Caco-2 (cell line): ENCODE data around the gene SLC25A24. TPM values are rescaled to one million over a fixed set of nuclear protein-coding genes. Genes with fewer than 3 reads are reported as not detected.

Source experiments
- BruUV-seq: library from RNA; stranded (reverse); fragments of 400-500 nt; replicated peaks from 2 replicates; lab custom pipeline; 2021; lab: Mats Ljungman, UMichigan
- CTCF ChIA-PET: fragments of 300-600 bp; sonication (Branson Sonifier 250); formaldehyde crosslinking; loops from one replicate; lab custom pipeline; 2022; ENCODE audit warnings: antibody characterized with exemption; lab: Charles Lee
- POLR2A ChIA-PET: fragments of 300-600 bp; sonication (Branson Sonifier 250); formaldehyde crosslinking; loops from one replicate; lab custom pipeline; 2022; ENCODE audit warnings: antibody characterized with exemption; lab: Charles Lee
- DNase-seq, 2 experiments: peaks; one replicate each; pipeline versions ENCODE4 v3.0.0 to v3.0.0-alpha.2; 2020 to 2022
- H3K27me3 ChIP-seq: replicated peaks from 2 replicates; pipeline ENCODE4 v1.6.0; 2011; ENCODE audit warnings: low read length; ENCODE audit not compliant: control insufficient read depth, insufficient read depth
- H3K36me3 ChIP-seq: 2 replicates; pipeline ENCODE4 v1.5.1; 2011; ENCODE audit warnings: low read length; ENCODE audit not compliant: control insufficient read depth, insufficient read depth
- H3K4me1 ChIP-seq: fragments of 250-450 bp; sonication (Bioruptor Pico); 2 replicates; pipeline ENCODE4 v1.5.1; 2020; ENCODE audit warnings: mild to moderate bottlenecking
- H3K4me3 ChIP-seq: 2 replicates; pipeline ENCODE4 v1.5.1; 2011; ENCODE audit warnings: low read depth, mild to moderate bottlenecking, control low read depth, low read length
- H3K9me3 ChIP-seq: fragments of 250-450 bp; sonication (Bioruptor Pico); 2 replicates; pipeline ENCODE4 v1.5.1; 2020; ENCODE audit warnings: mild to moderate bottlenecking, moderate library complexity
- H3K27ac Mint-ChIP-seq: one replicate; pipeline ENCODE4 v1.8.0; 2022; ENCODE audit warnings: mixed read lengths; ENCODE audit not compliant: unreplicated experiment
- H3K27me3 Mint-ChIP-seq: one replicate; pipeline ENCODE4 v1.8.0; 2022; ENCODE audit warnings: mixed read lengths; ENCODE audit not compliant: insufficient read depth, unreplicated experiment
- H3K36me3 Mint-ChIP-seq: one replicate; pipeline ENCODE4 v1.8.0; 2022; ENCODE audit warnings: mild to moderate bottlenecking, mixed read lengths; ENCODE audit not compliant: insufficient read depth, unreplicated experiment
- H3K4me1 Mint-ChIP-seq: one replicate; pipeline ENCODE4 v1.8.0; 2022; ENCODE audit warnings: low read depth, mixed read lengths; ENCODE audit not compliant: unreplicated experiment
- H3K4me3 Mint-ChIP-seq: one replicate; pipeline ENCODE4 v1.8.0; 2022; ENCODE audit warnings: mild to moderate bottlenecking, moderate library complexity, mixed read lengths; ENCODE audit not compliant: unreplicated experiment
- H3K9me3 Mint-ChIP-seq: one replicate; pipeline ENCODE4 v1.8.0; 2022; ENCODE audit warnings: mixed read lengths; ENCODE audit not compliant: unreplicated experiment
- intact Hi-C: fragments of 100-400 bp; cut with micrococcal nuclease; formaldehyde crosslinking; loops from one replicate; pipeline ENCODE4 v1.10.0; 2022; ENCODE audit not compliant: unreplicated experiment
- total RNA-seq: library from RNA; stranded (reverse); gene quantifications from 2 replicates; pipeline ENCODE4 v1.2.3, GENCODE V29; 2022
- TF ChIP-seq, protein P1 (sequence below), 2 experiments: fragments of 200-600 bp in 1 of 2; IDR thresholded peaks; 1 replicate in 1 of 2; 2 replicates in 1 of 2; pipeline versions ENCODE4 v1.5.1 to v1.8.0; 2011 to 2022; ENCODE audit warnings: antibody characterized with exemption in 1 of 2, control low read depth in 1 of 2, inconsistent platforms in 1 of 2, low read depth in 1 of 2, low read length in 1 of 2, mild to moderate bottlenecking in 1 of 2, moderate library complexity in 1 of 2; ENCODE audit not compliant: insufficient read depth in 1 of 2, severe bottlenecking in 1 of 2, unreplicated experiment in 1 of 2

The SLC25A24 gene
- total RNA-seq, 1 experiment from 2014 or later, result 26.4 TPM

DNA sequence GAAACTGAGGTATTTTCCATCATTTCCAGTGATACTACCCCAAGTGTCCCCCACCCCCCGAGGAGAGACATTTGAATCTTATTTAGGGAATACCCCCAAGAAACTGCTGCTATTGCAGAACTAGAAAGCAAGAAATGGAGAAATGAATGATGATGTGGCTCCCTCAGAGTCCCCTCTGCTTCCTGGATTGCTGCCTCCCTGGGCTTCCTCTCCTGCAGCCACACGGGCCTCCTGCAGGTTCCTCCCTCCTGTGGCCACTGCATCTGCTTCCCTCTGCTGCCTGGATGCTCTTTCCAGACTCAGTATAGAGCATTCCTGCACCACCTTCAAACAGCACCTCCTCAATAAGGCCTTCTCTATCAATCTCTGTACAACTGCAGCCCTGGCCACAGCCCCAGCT is 69.3 kb downstream of the SLC25A24 start:
- TF ChIP-seq, protein P1, sequence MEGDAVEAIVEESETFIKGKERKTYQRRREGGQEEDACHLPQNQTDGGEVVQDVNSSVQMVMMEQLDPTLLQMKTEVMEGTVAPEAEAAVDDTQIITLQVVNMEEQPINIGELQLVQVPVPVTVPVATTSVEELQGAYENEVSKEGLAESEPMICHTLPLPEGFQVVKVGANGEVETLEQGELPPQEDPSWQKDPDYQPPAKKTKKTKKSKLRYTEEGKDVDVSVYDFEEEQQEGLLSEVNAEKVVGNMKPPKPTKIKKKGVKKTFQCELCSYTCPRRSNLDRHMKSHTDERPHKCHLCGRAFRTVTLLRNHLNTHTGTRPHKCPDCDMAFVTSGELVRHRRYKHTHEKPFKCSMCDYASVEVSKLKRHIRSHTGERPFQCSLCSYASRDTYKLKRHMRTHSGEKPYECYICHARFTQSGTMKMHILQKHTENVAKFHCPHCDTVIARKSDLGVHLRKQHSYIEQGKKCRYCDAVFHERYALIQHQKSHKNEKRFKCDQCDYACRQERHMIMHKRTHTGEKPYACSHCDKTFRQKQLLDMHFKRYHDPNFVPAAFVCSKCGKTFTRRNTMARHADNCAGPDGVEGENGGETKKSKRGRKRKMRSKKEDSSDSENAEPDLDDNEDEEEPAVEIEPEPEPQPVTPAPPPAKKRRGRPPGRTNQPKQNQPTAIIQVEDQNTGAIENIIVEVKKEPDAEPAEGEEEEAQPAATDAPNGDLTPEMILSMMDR (IDR thresholded peaks at IDR 0.05; ENCODE audit: insufficient read depth in 1 of 2, low read depth in 1 of 2, low read length in 1 of 2, severe bottlenecking in 1 of 2, unreplicated experiment in 1 of 2), result no peak
- Histone ChIP-seq H3K9me3 (no peaks in the 10 kb centered on the region), H3K4me3 (no peak overlapping the region), H3K27me3 (no peaks in the 10 kb centered on the region), H3K4me1 (no peaks in the 10 kb centered on the region), H3K36me3 (no peaks in the 10 kb centered on the region)
- no peaks in the 10 kb centered on the region for H3K9me3 Mint-ChIP-seq
- no peak overlapping the region for H3K27ac Mint-ChIP-seq
- POLR2A ChIA-PET, result no interaction called here
- no peak overlapping the region for H3K4me3 Mint-ChIP-seq
- no peaks in the 10 kb centered on the region for H3K4me1 Mint-ChIP-seq
- no peak for DNase-seq
- CTCF ChIA-PET, result no interaction called here
- BruUV-seq, result no TSS peak
- no peaks in the 10 kb centered on the region for H3K27me3 Mint-ChIP-seq
- H3K36me3 Mint-ChIP-seq, result no peaks in the 10 kb centered on the region
- intact Hi-C loops, result no loop called here

DNA sequence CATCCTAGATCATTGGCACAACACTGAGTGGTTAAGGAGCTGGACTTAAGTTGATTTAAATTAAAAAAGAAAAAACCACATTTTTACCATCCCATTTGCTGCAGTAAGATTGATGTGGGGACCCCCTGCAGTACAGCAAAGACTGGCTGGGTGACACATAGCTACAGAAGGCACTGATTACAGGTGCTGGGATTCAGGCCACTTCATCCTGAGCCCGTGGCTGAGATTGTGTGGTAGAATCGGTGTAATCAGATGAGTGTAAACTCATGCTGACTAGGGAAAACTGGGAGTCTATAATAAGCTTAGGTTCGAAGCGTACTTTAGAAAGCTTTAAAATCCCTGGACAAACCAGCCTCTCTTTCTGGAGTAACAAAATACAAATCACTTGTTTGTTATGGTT is 70.1 kb downstream of the SLC25A24 start:
- intact Hi-C loops, result loop anchor here (5.0 kb wide), 1 partner anchor 233 kb away; no protein-coding TSS in a partner anchor
- no peaks in the 10 kb centered on the region for H3K4me1 Mint-ChIP-seq
- no peaks in the 10 kb centered on the region for H3K9me3 ChIP-seq
- no peak overlapping the region for H3K4me3 Mint-ChIP-seq
- H3K27me3 ChIP-seq, result no peaks in the 10 kb centered on the region
- H3K27ac Mint-ChIP-seq, result no peak overlapping the region
- DNase-seq, result no peak
- H3K4me3 ChIP-seq, result no peak overlapping the region
- no peaks in the 10 kb centered on the region for H3K4me1 ChIP-seq
- no TSS peak for BruUV-seq
- H3K36me3 ChIP-seq, result no peaks in the 10 kb centered on the region
- no peaks in the 10 kb centered on the region for H3K27me3 Mint-ChIP-seq
- H3K36me3 Mint-ChIP-seq, result no peaks in the 10 kb centered on the region
- no peaks in the 10 kb centered on the region for H3K9me3 Mint-ChIP-seq
- TF ChIP-seq, protein P1 (IDR thresholded peaks at IDR 0.05; ENCODE audit: insufficient read depth in 1 of 2, low read depth in 1 of 2, low read length in 1 of 2, severe bottlenecking in 1 of 2, unreplicated experiment in 1 of 2), result no peak
- ChIA-PET POLR2A (no interaction called here), CTCF (no interaction called here)

DNA sequence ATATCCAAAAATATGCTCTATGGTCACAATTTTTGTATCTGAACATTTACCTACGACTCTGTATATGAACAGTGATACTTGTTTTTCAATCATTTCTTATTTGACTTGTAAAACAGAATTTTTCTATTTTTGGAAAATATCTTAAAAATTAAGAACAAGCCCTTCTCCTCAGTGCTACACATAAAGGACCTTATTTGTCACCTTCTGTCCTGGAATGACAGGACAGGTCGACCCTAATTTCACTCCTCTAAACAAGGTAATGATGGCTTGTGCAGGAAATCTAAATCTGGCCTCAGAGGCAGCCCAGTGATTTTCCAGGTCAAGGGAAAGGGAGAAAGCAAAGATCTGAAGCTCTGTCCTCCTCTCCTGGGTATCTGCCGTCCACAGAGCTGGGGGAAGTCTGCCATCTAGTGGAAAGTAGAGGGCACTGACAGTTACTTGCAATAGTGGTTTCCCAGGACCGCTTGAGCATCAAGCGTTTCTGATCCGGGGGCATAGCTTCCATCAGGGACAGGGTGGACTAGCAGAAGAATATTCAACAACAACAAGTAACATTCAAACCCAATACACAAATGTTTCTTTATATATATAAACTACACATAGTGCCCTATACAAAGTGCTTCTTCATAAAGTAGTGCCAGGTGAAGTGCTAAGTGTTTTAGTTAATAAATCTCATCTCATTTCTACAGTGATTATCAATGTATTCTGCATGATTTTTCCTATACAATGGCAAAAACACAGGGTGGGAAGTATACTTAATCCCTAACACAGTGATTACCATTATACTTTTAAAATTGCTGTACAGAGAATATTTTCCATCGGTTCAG is 74.6 kb downstream of the SLC25A24 start:
- no peak overlapping the region for H3K4me3 ChIP-seq
- POLR2A ChIA-PET, result no interaction called here
- intact Hi-C loops, result loop anchor here (1.0 to 5.0 kb wide), 4 partner anchors 80 to 693 kb away; no protein-coding TSS in a partner anchor
- CTCF ChIA-PET, result interaction anchor here (0.5 to 3.2 kb wide), 3 partner anchors 233 to 346 kb away, joined by 3 to 59 read pairs (median 3); no protein-coding TSS in a partner anchor
- no peaks in the 10 kb centered on the region for H3K9me3 Mint-ChIP-seq
- H3K36me3 ChIP-seq, result no peaks in the 10 kb centered on the region
- peaks cover 12% of the 10 kb centered on the region for H3K36me3 Mint-ChIP-seq
- peak; percentile 59 to 66 for DNase-seq
- peaks cover 4% of the 10 kb centered on the region for H3K27me3 Mint-ChIP-seq
- H3K4me1 Mint-ChIP-seq, result no peaks in the 10 kb centered on the region
- H3K4me1 ChIP-seq, result no peaks in the 10 kb centered on the region
- BruUV-seq, result no TSS peak
- H3K4me3 Mint-ChIP-seq, result no peak overlapping the region
- TF ChIP-seq, protein P1 (IDR thresholded peaks at IDR 0.05; ENCODE audit: insufficient read depth in 1 of 2, low read depth in 1 of 2, low read length in 1 of 2, severe bottlenecking in 1 of 2, unreplicated experiment in 1 of 2), result peak; percentile 74 to 76
- no peaks in the 10 kb centered on the region for H3K27me3 ChIP-seq
- no peak overlapping the region for H3K27ac Mint-ChIP-seq
- no peaks in the 10 kb centered on the region for H3K9me3 ChIP-seq
